Measurements from ENCODE around the gene CEP97. TPM values are rescaled to one million over a fixed set of nuclear protein-coding genes. Genes with fewer than 3 reads are reported as not detected.
A peak's percentile ranks its signal among the peaks of the same experiment; 100 is the strongest.
"Not testable (repeated sequence)": the region's sequence is repeated elsewhere in the genome, so short reads cannot be mapped to it uniquely, and the experiment has no call there.

Gene CEP97
- total RNA-seq (2012; rRNA removed), result 10.1 and 11.4 TPM in 2 replicates

DNA sequence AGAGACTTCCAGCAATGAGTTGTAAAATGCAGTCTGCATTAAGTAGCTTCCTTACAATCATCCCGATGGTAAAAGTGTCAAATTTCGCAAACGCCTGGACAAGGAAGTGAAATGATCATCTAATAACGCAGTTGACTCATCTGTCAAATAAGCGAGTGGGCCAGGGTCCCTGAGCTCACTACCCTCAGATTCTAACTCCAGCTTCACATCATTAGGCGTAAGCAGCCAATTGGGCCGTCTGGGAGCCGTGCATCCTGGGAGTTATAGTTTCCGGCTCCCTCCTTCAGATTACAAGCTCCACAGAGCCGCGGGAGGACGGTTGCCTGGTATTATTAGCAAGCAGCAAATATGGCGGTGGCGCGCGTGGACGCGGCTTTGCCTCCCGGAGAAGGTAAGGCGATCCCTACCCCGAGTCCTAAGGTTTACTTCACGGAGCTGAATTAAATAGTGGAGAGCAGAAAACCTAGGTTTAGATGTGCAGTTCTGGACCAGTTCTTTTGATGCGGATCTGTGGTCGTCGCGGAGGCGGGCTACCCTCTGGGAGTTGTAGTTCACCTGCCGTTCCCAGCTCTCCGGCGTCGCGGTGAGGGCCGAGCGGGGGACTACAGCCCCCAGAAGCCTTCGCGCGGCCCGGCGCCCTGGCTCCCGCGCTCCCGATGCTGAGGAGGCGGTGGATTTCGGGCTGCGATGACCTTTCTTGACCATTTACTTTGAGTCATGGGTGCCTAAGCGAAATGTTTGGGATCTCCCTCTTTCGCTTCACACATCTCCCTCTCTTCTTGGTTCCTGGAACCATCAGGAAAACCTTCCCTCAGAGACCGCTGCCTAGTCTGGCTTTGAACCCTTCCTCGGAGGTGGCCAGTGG is at the start of gene CEP97:
Gene CEP97 (plus strand): TSS at position 286 of the 865 bp plus-strand sequence. CDS start 63 bp downstream, at position 349.
- H3K27me3 ChIP-seq (ENCODE audit: control insufficient read depth, insufficient read depth, low read length), result no peaks in the 10 kb centered on the region
- H3K36me3 ChIP-seq (ENCODE audit: insufficient read depth, low read length), result peaks cover 20% of the 10 kb centered on the region
- H3K9ac ChIP-seq (ENCODE audit: low read depth, low read length), result peak within 1 kb of the TSS; percentile 90
- no peaks in the 10 kb centered on the region for H3K9me3 ChIP-seq (replicated peaks; ENCODE audit: low read length)
- H3K4me2 ChIP-seq (ENCODE audit: low read length), result peak within 1 kb of the TSS; percentile 96
- H3K4me3 ChIP-seq (ENCODE audit: low read length), result peak within 1 kb of the TSS; percentile 77
- H3K4me1 ChIP-seq (ENCODE audit: control insufficient read depth, insufficient read depth, low read length), result peaks cover 23% of the 10 kb centered on the region

DNA sequence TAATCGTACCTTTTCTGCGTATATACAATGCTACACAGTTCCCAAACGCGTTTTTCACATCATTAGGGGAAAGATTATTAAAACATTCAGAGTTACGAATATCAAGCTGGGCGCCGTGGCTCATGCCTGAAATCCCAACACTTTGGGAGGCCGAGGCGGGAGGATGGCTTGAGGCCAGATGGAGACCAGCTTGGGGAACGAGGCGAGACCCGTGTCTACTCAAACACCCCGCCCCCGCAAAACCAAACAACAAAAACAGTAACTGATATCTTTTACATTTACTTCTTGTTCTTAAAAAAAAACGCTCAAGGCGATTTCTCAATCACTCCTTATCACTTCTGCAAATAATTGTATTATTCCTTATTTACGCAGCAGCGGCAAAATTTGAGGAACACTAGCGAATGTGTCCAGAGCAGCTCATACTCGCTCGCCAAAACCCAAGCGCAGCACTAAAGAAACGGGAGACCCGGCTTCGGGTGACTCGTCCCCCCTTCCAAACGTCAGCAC is 48.7 kb upstream of the CEP97 start:
- peaks cover 12% of the 10 kb centered on the region for H3K4me1 ChIP-seq (ENCODE audit: control insufficient read depth, insufficient read depth, low read length)
- H3K4me3 ChIP-seq (ENCODE audit: low read length), result peak overlapping the region; percentile 98
- peak overlapping the region; percentile 92 for H3K9ac ChIP-seq (ENCODE audit: low read depth, low read length)

DNA sequence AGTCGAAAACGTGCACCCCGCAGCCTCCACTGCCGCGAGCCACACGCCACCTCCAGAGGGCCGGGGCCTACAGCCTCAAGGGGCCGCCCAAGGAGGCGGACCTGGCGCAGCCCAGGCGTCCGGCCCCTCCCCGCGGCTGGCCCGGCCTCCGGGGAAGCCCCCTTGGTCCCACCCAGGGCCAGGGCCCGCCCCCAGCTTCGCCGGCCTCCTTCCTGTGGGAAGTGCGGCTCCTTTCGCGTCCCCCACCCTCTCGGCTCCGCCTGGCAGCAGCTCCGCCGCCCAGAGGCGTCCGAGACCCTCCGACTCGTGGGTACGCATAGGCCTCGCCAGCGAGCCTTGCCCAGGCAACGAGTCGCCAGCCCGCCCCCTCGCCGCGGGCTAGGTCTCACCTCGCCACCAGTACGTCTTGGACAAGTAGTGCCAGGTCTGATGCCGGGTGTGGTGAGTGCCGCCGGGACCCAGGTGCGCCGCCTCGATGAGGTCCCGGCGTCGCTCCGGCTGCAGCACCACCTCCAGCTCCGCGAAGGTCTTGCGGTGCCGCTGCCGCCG is 48.1 kb upstream of the CEP97 start:
- Histone ChIP-seq H3K9ac (ENCODE audit: low read depth, low read length) (peak overlapping the region; percentile 92), H3K4me1 (ENCODE audit: control insufficient read depth, insufficient read depth, low read length) (peaks cover 12% of the 10 kb centered on the region), H3K9me3 (replicated peaks; ENCODE audit: low read length) (no peaks in the 10 kb centered on the region), H3K4me3 (ENCODE audit: low read length) (peak overlapping the region; percentile 98), H3K27me3 (ENCODE audit: control insufficient read depth, insufficient read depth, low read length) (no peaks in the 10 kb centered on the region), H3K4me2 (ENCODE audit: low read length) (peak overlapping the region; percentile 80), H3K36me3 (ENCODE audit: insufficient read depth, low read length) (peaks cover 15% of the 10 kb centered on the region)

More for the DNA sequence above, 48.7 kb upstream of the CEP97 start:
- H3K9me3 ChIP-seq (replicated peaks; ENCODE audit: low read length), result no peaks in the 10 kb centered on the region
- H3K27me3 ChIP-seq (ENCODE audit: control insufficient read depth, insufficient read depth, low read length), result no peaks in the 10 kb centered on the region
- H3K36me3 ChIP-seq (ENCODE audit: insufficient read depth, low read length), result peaks cover 14% of the 10 kb centered on the region
- peak overlapping the region; percentile 80 for H3K4me2 ChIP-seq (ENCODE audit: low read length)

DNA sequence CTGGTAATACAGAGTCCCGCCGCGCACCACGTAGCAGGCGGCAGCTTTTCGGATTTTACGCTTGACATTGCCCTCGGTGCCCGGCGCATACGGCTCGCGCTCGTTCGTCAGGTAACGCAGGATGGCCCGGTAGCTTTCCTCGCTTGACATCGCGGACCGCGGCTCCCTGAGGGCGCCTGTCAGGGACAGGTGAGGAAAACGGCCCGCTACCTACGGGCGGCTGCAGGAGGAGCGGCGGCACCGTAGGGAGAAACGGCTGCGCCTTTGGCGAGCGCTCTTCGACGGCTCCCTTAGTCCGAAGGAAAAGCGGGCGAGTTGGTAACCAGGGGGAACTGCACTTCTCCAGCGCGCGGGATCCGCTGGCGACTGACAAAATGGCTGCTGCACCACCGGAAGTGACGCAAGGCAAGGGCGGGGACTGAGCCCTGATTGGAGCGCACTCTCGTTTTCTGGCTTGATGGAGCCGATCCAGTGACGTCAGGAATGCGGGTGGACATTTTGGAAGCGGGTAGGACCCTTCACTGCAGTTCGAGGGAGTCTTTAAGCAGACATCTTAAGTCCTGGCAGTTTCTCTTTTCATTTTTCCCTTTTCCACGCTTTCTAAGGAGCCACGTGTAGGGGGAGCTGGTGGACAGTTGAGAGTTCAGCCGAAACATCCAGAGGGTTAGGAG is 47.5 kb upstream of the CEP97 start, which contains the start of gene ZBTB11:
Gene ZBTB11 (minus strand): TSS at position 368 of the 671 bp plus-strand sequence. CDS start 218 bp downstream, at position 150.
- peaks cover 21% of the 10 kb centered on the region for H3K36me3 ChIP-seq (ENCODE audit: insufficient read depth, low read length)
- H3K27me3 ChIP-seq (ENCODE audit: control insufficient read depth, insufficient read depth, low read length), result no peaks in the 10 kb centered on the region
- H3K4me3 ChIP-seq (ENCODE audit: low read length), result peak within 1 kb of the TSS; percentile 98
- no peaks in the 10 kb centered on the region for H3K9me3 ChIP-seq (replicated peaks; ENCODE audit: low read length)
- peaks cover 12% of the 10 kb centered on the region for H3K4me1 ChIP-seq (ENCODE audit: control insufficient read depth, insufficient read depth, low read length)
- peak within 1 kb of the TSS; percentile 80 for H3K4me2 ChIP-seq (ENCODE audit: low read length)
- H3K9ac ChIP-seq (ENCODE audit: low read depth, low read length), result peak within 1 kb of the TSS; percentile 92

DNA sequence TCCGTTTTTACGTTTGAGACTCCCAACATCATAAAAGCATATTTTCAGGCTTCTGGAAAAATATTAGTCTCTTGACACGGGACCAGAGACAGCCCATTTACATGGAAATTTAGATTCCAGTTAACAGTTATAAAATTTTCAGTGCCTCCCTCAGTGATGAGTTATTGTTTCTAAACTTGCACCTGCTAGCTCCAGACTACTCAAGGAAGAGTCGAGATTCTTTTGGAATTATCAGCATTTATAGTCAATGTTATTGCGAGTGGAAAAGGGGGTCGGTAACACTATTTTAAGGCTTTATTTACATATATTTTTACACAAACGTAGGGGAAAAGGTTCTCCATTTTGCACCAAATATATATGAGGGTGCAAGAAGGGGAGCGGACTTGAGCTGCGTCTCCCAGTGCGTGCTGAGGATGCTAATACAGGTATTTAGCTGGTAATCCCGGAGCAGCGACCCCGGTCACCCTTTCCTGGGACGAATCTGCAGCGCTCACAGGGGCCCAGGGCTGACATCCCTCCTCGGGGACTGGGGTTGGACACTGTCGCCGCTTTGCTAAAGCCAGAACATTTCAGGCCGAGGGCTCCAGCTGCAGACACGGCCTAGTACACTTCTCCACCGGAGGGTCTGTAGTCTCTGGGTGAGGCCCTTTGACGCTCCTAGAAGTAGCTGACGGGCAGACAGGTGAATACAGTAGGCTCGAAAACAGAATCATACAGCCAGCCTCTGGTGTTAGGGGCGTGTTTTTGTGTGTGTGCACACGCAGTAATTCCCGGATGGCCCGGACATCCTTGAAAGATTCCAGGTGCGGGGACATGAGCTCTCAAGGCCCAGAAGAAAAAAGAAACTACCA is 46.8 kb upstream of the CEP97 start:
- Histone ChIP-seq H3K4me1 (ENCODE audit: control insufficient read depth, insufficient read depth, low read length) (peaks cover 12% of the 10 kb centered on the region), H3K4me3 (ENCODE audit: low read length) (peak overlapping the region; percentile 62), H3K36me3 (ENCODE audit: insufficient read depth, low read length) (peaks cover 28% of the 10 kb centered on the region), H3K4me2 (ENCODE audit: low read length) (peak overlapping the region; percentile 76), H3K9me3 (replicated peaks; ENCODE audit: low read length) (no peaks in the 10 kb centered on the region), H3K9ac (ENCODE audit: low read depth, low read length) (peak overlapping the region; percentile 49), H3K27me3 (ENCODE audit: control insufficient read depth, insufficient read depth, low read length) (no peaks in the 10 kb centered on the region)

DNA sequence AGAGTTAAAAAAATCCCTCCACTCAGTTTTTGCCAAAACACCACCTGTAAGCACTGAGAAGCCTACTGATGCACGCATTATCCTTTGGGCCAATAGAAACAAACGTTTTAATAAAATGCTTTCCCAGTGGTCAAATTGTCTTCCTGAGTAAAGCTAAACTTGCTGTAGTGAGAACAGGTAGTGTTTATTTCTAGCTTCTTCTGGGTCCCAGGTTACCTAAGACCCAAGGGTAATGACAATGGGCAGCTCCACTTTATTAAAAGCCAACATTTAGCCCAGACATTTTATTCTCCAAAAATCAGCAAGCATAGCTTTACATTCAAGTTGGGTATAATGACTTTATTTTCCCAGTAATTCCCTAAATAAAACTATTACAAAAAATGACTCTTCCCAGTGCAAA is 45.6 kb upstream of the CEP97 start:
- not testable (repeated sequence) for H3K4me3 ChIP-seq (ENCODE audit: low read length); H3K9me3 ChIP-seq (replicated peaks; ENCODE audit: low read length); H3K27me3 ChIP-seq (ENCODE audit: control insufficient read depth, insufficient read depth, low read length); H3K9ac ChIP-seq (ENCODE audit: low read depth, low read length); H3K4me2 ChIP-seq (ENCODE audit: low read length)
- Histone ChIP-seq H3K4me1 (ENCODE audit: control insufficient read depth, insufficient read depth, low read length) (peaks cover 22% of the 10 kb centered on the region), H3K36me3 (ENCODE audit: insufficient read depth, low read length) (peaks cover 39% of the 10 kb centered on the region)

DNA sequence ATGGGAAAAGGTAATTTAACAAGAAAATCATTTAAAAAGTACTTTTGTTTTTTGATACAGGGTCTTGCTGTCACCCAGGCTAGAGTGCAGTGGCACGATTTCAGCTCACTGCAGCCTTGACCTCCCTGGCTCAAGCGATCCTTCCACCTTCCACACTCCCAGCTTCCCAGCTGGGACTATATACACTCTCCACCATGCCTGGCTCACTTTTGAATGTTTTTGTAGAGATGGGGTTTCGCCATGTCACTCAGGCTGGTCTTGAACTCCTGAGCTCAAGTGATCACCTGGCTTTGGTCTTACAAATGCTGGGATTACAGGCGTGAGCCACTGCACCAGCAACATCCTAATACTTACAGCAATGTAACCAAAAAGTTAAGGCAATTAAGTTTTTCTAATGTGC is 43.9 kb upstream of the CEP97 start:
- no peaks in the 10 kb centered on the region for H3K9me3 ChIP-seq (replicated peaks; ENCODE audit: low read length)
- H3K4me3 ChIP-seq (ENCODE audit: low read length), result no peak overlapping the region
- H3K36me3 ChIP-seq (ENCODE audit: insufficient read depth, low read length), result peaks cover 54% of the 10 kb centered on the region
- no peak overlapping the region for H3K9ac ChIP-seq (ENCODE audit: low read depth, low read length)
- peaks cover 34% of the 10 kb centered on the region for H3K4me1 ChIP-seq (ENCODE audit: control insufficient read depth, insufficient read depth, low read length)
- H3K27me3 ChIP-seq (ENCODE audit: control insufficient read depth, insufficient read depth, low read length), result no peaks in the 10 kb centered on the region
- no peak overlapping the region for H3K4me2 ChIP-seq (ENCODE audit: low read length)

GRCh38 chr3:101685050-101685400 is 39.4 kb upstream of the CEP97 start:
- Histone ChIP-seq H3K4me1 (ENCODE audit: control insufficient read depth, insufficient read depth, low read length) (peaks cover 31% of the 10 kb centered on the region), H3K4me2 (ENCODE audit: low read length) (peak overlapping the region; percentile 98), H3K27me3 (ENCODE audit: control insufficient read depth, insufficient read depth, low read length) (no peaks in the 10 kb centered on the region), H3K4me3 (ENCODE audit: low read length) (peak overlapping the region; percentile 79), H3K9me3 (replicated peaks; ENCODE audit: low read length) (no peaks in the 10 kb centered on the region), H3K36me3 (ENCODE audit: insufficient read depth, low read length) (peaks cover 59% of the 10 kb centered on the region), H3K9ac (ENCODE audit: low read depth, low read length) (peak overlapping the region; percentile 98)

DNA sequence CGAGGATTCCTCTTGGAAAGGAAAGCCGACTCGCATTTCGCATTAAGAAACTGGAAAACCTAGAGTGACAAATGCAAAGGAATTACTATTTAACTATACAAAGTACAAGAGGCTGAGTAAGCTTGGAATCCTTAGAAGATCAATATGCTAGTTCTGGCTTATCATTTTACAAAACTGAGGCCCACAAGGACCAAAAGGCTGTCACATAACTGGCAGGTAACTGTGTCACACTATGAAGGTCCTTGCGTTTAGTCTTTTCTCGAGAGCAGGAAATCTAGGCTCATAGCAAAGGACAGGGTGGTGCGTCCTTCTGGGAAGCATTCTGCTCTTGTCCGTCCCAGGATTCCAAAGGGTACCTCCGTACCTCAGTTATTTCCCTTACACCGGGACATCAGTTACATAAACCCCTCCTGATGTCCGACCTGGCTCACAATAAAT is 38.5 kb upstream of the CEP97 start:
- Histone ChIP-seq H3K4me1 (ENCODE audit: control insufficient read depth, insufficient read depth, low read length) (peaks cover 31% of the 10 kb centered on the region), H3K4me2 (ENCODE audit: low read length) (peak overlapping the region; percentile 98), H3K27me3 (ENCODE audit: control insufficient read depth, insufficient read depth, low read length) (no peaks in the 10 kb centered on the region), H3K9me3 (replicated peaks; ENCODE audit: low read length) (no peaks in the 10 kb centered on the region), H3K36me3 (ENCODE audit: insufficient read depth, low read length) (peaks cover 50% of the 10 kb centered on the region), H3K9ac (ENCODE audit: low read depth, low read length) (peak overlapping the region; percentile 98), H3K4me3 (ENCODE audit: low read length) (peak overlapping the region; percentile 79)

DNA sequence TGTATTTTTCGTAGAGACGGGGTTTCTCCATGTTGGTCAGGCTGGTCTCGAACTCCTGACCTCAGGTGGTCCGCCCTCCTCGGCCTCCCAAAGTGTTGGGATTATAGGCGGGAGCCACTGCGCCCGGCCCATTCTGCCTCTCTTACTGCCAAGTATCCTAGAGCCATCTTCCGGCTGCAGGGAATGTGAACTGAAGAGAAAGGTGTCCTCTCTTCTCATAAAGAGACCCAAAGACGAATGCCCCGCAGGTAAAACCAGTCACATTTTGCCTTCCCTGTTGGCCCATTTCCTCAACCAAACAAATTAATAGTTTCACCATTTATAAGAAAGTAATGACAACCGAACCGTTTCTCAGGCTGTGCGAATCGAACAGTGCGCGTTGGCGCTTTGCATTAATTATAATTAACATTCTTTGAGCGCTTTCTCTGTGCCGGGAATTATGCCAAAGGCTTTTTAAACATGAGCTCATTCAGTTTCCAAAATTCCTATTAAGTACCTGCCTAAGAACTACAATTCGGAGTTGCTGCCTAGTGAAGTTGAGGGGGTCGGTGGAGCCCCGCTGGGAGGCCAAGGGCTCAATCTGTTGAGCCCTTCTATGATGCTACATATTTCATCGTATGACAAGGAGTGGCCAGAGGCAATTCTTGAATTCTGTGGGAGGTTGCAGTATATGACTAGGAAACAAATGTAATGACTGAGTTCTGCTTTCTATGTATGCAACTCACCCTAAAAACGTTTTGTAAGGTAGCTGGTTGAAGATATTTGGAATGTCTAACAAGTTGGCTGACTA is 37.1 kb upstream of the CEP97 start:
- Histone ChIP-seq H3K9ac (ENCODE audit: low read depth, low read length) (peak overlapping the region; percentile 71), H3K9me3 (replicated peaks; ENCODE audit: low read length) (no peaks in the 10 kb centered on the region), H3K4me3 (ENCODE audit: low read length) (peak overlapping the region; percentile 60), H3K36me3 (ENCODE audit: insufficient read depth, low read length) (peaks cover 36% of the 10 kb centered on the region), H3K4me2 (ENCODE audit: low read length) (peak overlapping the region; percentile 77), H3K4me1 (ENCODE audit: control insufficient read depth, insufficient read depth, low read length) (peaks cover 31% of the 10 kb centered on the region), H3K27me3 (ENCODE audit: control insufficient read depth, insufficient read depth, low read length) (no peaks in the 10 kb centered on the region)
